Endothelial cell of umbilical vein (primary cell): ENCODE results near the gene TK1.

Experiments
- POLR2A ChIP-seq: IDR thresholded peaks from 2 replicates; pipeline ENCODE4 v1.6.1; 2012; ENCODE audit warnings: low read depth, mild to moderate bottlenecking, control low read depth, low read length
- POLR2AphosphoS5 ChIP-seq: IDR thresholded peaks from 2 replicates; pipeline ENCODE4 v1.6.1; 2012; ENCODE audit warnings: low read depth, mild to moderate bottlenecking, control low read depth, low read length, moderate library complexity; ENCODE audit not compliant: insufficient read depth
- TF ChIP-seq, protein P1 (sequence below), 2 donors: IDR thresholded peaks; 1 replicate in 1 of 2; 2 replicates in 1 of 2; pipeline ENCODE4 v1.5.1; 2011; ENCODE audit warnings: low read length in 2 of 2, mild to moderate bottlenecking in 2 of 2, moderate library complexity in 2 of 2, control low read depth in 1 of 2, inconsistent platforms in 1 of 2, low read depth in 1 of 2; ENCODE audit not compliant: insufficient read depth in 1 of 2; ENCODE audit errors: extremely low read depth in 1 of 2

DNA sequence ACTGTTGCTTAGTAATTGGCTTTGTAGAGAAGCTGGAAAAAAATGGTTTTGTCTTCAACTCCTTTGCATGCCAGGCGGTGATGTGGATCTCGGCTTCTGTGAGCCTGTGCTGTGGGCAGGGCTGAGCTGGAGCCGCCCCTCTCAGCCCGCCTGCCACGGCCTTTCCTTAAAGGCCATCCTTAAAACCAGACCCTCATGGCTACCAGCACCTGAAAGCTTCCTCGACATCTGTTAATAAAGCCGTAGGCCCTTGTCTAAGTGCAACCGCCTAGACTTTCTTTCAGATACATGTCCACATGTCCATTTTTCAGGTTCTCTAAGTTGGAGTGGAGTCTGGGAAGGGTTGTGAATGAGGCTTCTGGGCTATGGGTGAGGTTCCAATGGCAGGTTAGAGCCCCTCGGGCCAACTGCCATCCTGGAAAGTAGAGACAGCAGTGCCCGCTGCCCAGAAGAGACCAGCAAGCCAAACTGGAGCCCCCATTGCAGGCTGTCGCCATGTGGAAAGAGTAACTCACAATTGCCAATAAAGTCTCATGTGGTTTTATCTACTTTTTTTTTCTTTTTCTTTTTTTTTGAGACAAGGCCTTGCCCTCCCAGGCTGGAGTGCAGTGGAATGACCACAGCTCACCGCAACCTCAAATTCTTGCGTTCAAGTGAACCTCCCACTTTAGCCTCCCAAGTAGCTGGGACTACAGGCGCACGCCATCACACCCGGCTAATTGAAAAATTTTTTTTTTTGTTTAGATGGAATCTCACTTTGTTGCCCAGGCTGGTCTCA lies 38.4 kb upstream of the TK1 start:
- TF ChIP-seq, protein P1, sequence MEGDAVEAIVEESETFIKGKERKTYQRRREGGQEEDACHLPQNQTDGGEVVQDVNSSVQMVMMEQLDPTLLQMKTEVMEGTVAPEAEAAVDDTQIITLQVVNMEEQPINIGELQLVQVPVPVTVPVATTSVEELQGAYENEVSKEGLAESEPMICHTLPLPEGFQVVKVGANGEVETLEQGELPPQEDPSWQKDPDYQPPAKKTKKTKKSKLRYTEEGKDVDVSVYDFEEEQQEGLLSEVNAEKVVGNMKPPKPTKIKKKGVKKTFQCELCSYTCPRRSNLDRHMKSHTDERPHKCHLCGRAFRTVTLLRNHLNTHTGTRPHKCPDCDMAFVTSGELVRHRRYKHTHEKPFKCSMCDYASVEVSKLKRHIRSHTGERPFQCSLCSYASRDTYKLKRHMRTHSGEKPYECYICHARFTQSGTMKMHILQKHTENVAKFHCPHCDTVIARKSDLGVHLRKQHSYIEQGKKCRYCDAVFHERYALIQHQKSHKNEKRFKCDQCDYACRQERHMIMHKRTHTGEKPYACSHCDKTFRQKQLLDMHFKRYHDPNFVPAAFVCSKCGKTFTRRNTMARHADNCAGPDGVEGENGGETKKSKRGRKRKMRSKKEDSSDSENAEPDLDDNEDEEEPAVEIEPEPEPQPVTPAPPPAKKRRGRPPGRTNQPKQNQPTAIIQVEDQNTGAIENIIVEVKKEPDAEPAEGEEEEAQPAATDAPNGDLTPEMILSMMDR (IDR thresholded peaks at IDR 0.05; ENCODE audit: extremely low read depth in 1 of 2, insufficient read depth in 1 of 2, low read depth in 1 of 2, low read length in 2 of 2), result no peak
- TF ChIP-seq POLR2A (no peak), POLR2AphosphoS5 (no peak)
